GM20431 (cell line): ENCODE data around the gene ROBO4.

ENCODE experiments used
- in situ Hi-C: fragments of 300-500 bp; cut with MseI, MboI; formaldehyde crosslinking; loops from one replicate; pipeline ENCODE4 v1.15.0; 2020; ENCODE audit warnings: low sequenced_read_pairs; ENCODE audit not compliant: unreplicated experiment

Gene ROBO4

GRCh38 chr11:124891373-124891861 is 6.2 kb downstream of the ROBO4 start:
- in situ Hi-C loops: no loop called here

GRCh38 chr11:124890683-124891372 is 6.8 kb downstream of the ROBO4 start:
- in situ Hi-C loops: no loop called here

GRCh38 chr11:124890151-124890550 is 7.5 kb downstream of the ROBO4 start:
- in situ Hi-C loops: no loop called here

- in situ Hi-C loops: no loop called here
Observed at GRCh38 chr11:124889191-124890091, 8.2 kb downstream of the ROBO4 start.

- in situ Hi-C loops: no loop called here
Observed at GRCh38 chr11:124887667-124888013, 10.0 kb downstream of the ROBO4 start.

GRCh38 chr11:124886978-124887666 is 10.5 kb downstream of the ROBO4 start:
- in situ Hi-C loops: no loop called here

- in situ Hi-C loops: no loop called here
Observed at GRCh38 chr11:124886476-124886875, 11.2 kb downstream of the ROBO4 start.

- in situ Hi-C loops: no loop called here
Observed at GRCh38 chr11:124884869-124885479, 12.7 kb downstream of the ROBO4 start.

- in situ Hi-C loops: no loop called here
Observed at GRCh38 chr11:124884340-124884739, 13.3 kb downstream of the ROBO4 start.

GRCh38 chr11:124882339-124883071 is 15.2 kb downstream of the ROBO4 start:
- in situ Hi-C loops: no loop called here

- in situ Hi-C loops: no loop called here
Observed at GRCh38 chr11:124880958-124881357, 16.7 kb downstream of the ROBO4 start.

GRCh38 chr11:124880290-124880611 is 17.4 kb downstream of the ROBO4 start:
- in situ Hi-C loops: no loop called here

GRCh38 chr11:124879493-124880289 is 18.0 kb downstream of the ROBO4 start:
- in situ Hi-C loops: no loop called here

GRCh38 chr11:124878759-124879492 is 18.7 kb downstream of the ROBO4 start:
- in situ Hi-C loops: no loop called here

GRCh38 chr11:124877910-124878758 is 19.5 kb downstream of the ROBO4 start:
- in situ Hi-C loops: no loop called here

- in situ Hi-C loops: no loop called here
Observed at GRCh38 chr11:124877631-124877909, 20.1 kb downstream of the ROBO4 start.

- in situ Hi-C loops: no loop called here
Observed at GRCh38 chr11:124876818-124877630, 20.6 kb downstream of the ROBO4 start.
